GM12878 (cell line): ENCODE measurements around the gene CFAP74. TPM values are rescaled to one million over a fixed set of nuclear protein-coding genes. Genes with fewer than 3 reads are reported as not detected.

Experiments used
- ATAC-seq: fragments of 200-7000 bp; cut with Tn5 transposase; 3 replicates; pipeline ENCODE4 v1.9.1; 2020; ENCODE audit warnings: mild to moderate bottlenecking, moderate library complexity
- BruUV-seq: library from RNA; stranded (reverse); fragments of 400-500 nt; replicated peaks from 2 replicates; lab custom pipeline; 2021; lab: Mats Ljungman, UMichigan
- CTCF ChIA-PET: fragments of 300-600 bp; sonication (Branson Sonifier 250); formaldehyde crosslinking; extraction: SDS; loops from one replicate; lab custom pipeline; 2021; ENCODE audit warnings: inconsistent platforms; lab: Yijun Ruan, JAX
- POLR2A ChIA-PET: fragments of 350-600 bp; formaldehyde crosslinking; extraction: SDS; loops from one replicate; lab custom pipeline; 2021; ENCODE audit warnings: inconsistent platforms; lab: Charles Lee
- RAD21 ChIA-PET: fragments of 300-600 bp; sonication (Branson Sonifier 250); formaldehyde crosslinking; loops from one replicate; lab custom pipeline; 2023; ENCODE audit warnings: antibody characterized with exemption; ENCODE audit not compliant: unreplicated experiment; lab: Charles Lee
- SMC1A ChIA-PET: fragments of 300-600 bp; sonication (Branson Sonifier 250); formaldehyde crosslinking; loops from one replicate; lab custom pipeline; 2023; ENCODE audit not compliant: unreplicated experiment, uncharacterized antibody; lab: Charles Lee
- DNase-seq: peaks from one replicate; pipeline ENCODE4 v3.0.0-alpha.2; 2011; ENCODE audit warnings: low read depth, low spot score
- FAIRE-seq: peaks from 3 replicates; lab custom pipeline; 2011; peaks lifted over from hg19 to GRCh38; lab: Jason Lieb, UNC
- H2AFZ ChIP-seq: 2 replicates; pipeline ENCODE4 v1.6.0; 2011; ENCODE audit warnings: low read depth, low read length, control low read depth; ENCODE audit not compliant: control insufficient read depth
- H3K27ac ChIP-seq: 2 replicates; pipeline ENCODE4 v1.5.1; 2011; ENCODE audit warnings: control low read depth; ENCODE audit not compliant: control insufficient read depth, insufficient read depth
- H3K27me3 ChIP-seq, 2 experiments: replicated peaks in 1 of 2; 2 replicates each; pipeline versions ENCODE4 v1.6.0 to v1.6.1; 2011; ENCODE audit warnings: low read length in 1 of 2; ENCODE audit not compliant: control insufficient read depth in 2 of 2, insufficient read depth in 2 of 2
- H3K36me3 ChIP-seq, 2 experiments: 2 replicates each; pipeline ENCODE4 v1.5.1; 2011; ENCODE audit warnings: low read length in 1 of 2; ENCODE audit not compliant: control insufficient read depth in 2 of 2, insufficient read depth in 2 of 2
- H3K4me1 ChIP-seq: 2 replicates; pipeline ENCODE4 v1.6.1; 2011; ENCODE audit warnings: mild to moderate bottlenecking, low read length, moderate library complexity, mixed read lengths; ENCODE audit not compliant: control insufficient read depth, insufficient read depth
- H3K4me2 ChIP-seq: 2 replicates; pipeline ENCODE4 v1.6.0; 2011; ENCODE audit warnings: control low read depth; ENCODE audit not compliant: control insufficient read depth, insufficient read depth
- H3K4me3 ChIP-seq: fragments of 200-600 bp; sonication (generic); 2 replicates; pipeline ENCODE4 v1.5.1; 2016
- H3K79me2 ChIP-seq: 2 replicates; pipeline ENCODE4 v1.6.0; 2011; ENCODE audit warnings: low read length; ENCODE audit not compliant: control insufficient read depth, insufficient read depth
- H3K9ac ChIP-seq: 2 replicates; pipeline ENCODE4 v1.8.0; 2011; ENCODE audit warnings: low read length, control low read depth, mixed read lengths; ENCODE audit not compliant: control insufficient read depth, insufficient read depth
- H3K9me3 ChIP-seq: replicated peaks from 3 replicates; pipeline ENCODE4 v1.5.1; 2011; ENCODE audit warnings: mild to moderate bottlenecking, low read length; ENCODE audit not compliant: control insufficient read depth, insufficient read depth
- H4K20me1 ChIP-seq: 2 replicates; pipeline ENCODE4 v1.6.0; 2011; ENCODE audit not compliant: control insufficient read depth, insufficient read depth
- CHD4 ChIP-seq: fragments of 200-600 bp; sonication (generic); IDR thresholded peaks from 2 replicates; pipeline ENCODE4 v1.6.1; 2016; ENCODE audit warnings: mild to moderate bottlenecking
- CREB1 ChIP-seq: IDR thresholded peaks from 2 replicates; pipeline ENCODE4 v1.6.1; 2012; ENCODE audit warnings: low read depth, mild to moderate bottlenecking, inconsistent platforms
- EP300 ChIP-seq, 2 experiments: fragments of 150-350 bp in 1 of 2; IDR thresholded peaks; 2 replicates each; pipeline ENCODE4 v1.6.1; 2011 to 2012; ENCODE audit warnings: low read depth in 2 of 2, low read length in 2 of 2, borderline replicate concordance in 1 of 2, improper control_type of control experiment in 1 of 2, inconsistent platforms in 1 of 2; ENCODE audit not compliant: control insufficient read depth in 1 of 2
- FOS ChIP-seq: IDR thresholded peaks from 3 replicates; pipeline ENCODE4 v1.6.1; 2011; ENCODE audit warnings: borderline replicate concordance; ENCODE audit not compliant: insufficient read length; ENCODE audit errors: extremely low read depth
- GATAD2B ChIP-seq: fragments of 450-650 bp; conservative IDR thresholded peaks from 2 replicates; pipeline ENCODE4 v1.6.1; 2017; ENCODE audit warnings: low read depth, mild to moderate bottlenecking, moderate library complexity
- IKZF2 ChIP-seq, 2 experiments: fragments of 450-650 bp; IDR thresholded peaks; 2 replicates each; pipeline ENCODE4 v1.6.1; 2017; ENCODE audit warnings: mild to moderate bottlenecking in 2 of 2, moderate library complexity in 2 of 2
- JUND ChIP-seq: IDR thresholded peaks from 2 replicates; pipeline ENCODE4 v1.6.1; 2012; ENCODE audit warnings: low read depth, mild to moderate bottlenecking, low read length, improper control_type of control experiment, moderate library complexity
- NFYB ChIP-seq: IDR thresholded peaks from 2 replicates; pipeline ENCODE4 v1.6.1; 2011; ENCODE audit warnings: low read depth, mild to moderate bottlenecking, low read length, improper control_type of control experiment, moderate library complexity; ENCODE audit not compliant: insufficient read depth
- PAX8 ChIP-seq: fragments of 450-650 bp; IDR thresholded peaks from 2 replicates; pipeline ENCODE4 v1.6.1; 2017; ENCODE audit warnings: mild to moderate bottlenecking, moderate library complexity
- PML ChIP-seq: IDR thresholded peaks from 2 replicates; pipeline ENCODE4 v1.6.1; 2012; ENCODE audit warnings: low read length, inconsistent platforms
- RAD21 ChIP-seq: IDR thresholded peaks from 2 replicates; pipeline ENCODE4 v1.6.1; 2011; ENCODE audit warnings: mild to moderate bottlenecking, low read depth, low read length, moderate library complexity; ENCODE audit not compliant: insufficient read depth
- RELA ChIP-seq: fragments of 450-650 bp; IDR thresholded peaks from 2 replicates; pipeline ENCODE4 v1.8.0; 2014; ENCODE audit warnings: borderline replicate concordance; ENCODE audit not compliant: partially characterized antibody
- ZNF622 ChIP-seq: fragments of 450-650 bp; IDR thresholded peaks from 2 replicates; pipeline ENCODE4 v1.6.1; 2017; ENCODE audit warnings: mild to moderate bottlenecking, inconsistent platforms
- ZZZ3 ChIP-seq: IDR thresholded peaks from 2 replicates; pipeline ENCODE4 v1.6.1; 2011; ENCODE audit warnings: low read depth; ENCODE audit not compliant: control insufficient read depth, insufficient read length
- WGBS: methylation state at CpG from one replicate; pipeline ENCODE4 v1.1.6; 2016; ENCODE audit warnings: low lambda C conversion rate; ENCODE audit not compliant: insufficient replicate concordance, insufficient coverage; ENCODE audit errors: missing lambda C conversion rate; 5-methylcytosine and 5-hydroxymethylcytosine counted together
- in situ Hi-C: fragments of 300-500 bp; cut with MboI; formaldehyde crosslinking; loops from 9 replicates; pipeline ENCODE4 v1.14.3; 2018; ENCODE audit warnings: mixed read lengths
- intact Hi-C: fragments of 100-400 bp; cut with micrococcal nuclease; formaldehyde crosslinking; loops from one replicate; pipeline ENCODE4 v1.14.2; 2022; ENCODE audit not compliant: unreplicated experiment
- polyA plus RNA-seq, 11 experiments: library from polyadenylated mRNA; depleted of rRNA in 4 of 11; unstranded in 6 of 11; stranded (reverse) in 5 of 11; fragments of >200 nt; fragmentation: Nextera tagmentation in 4 of 11; fragmentation: Illumina TruSeq in 1 of 11; extraction: Ambion mirVana in 4 of 11; extraction: Trizol in 1 of 11; gene quantifications; 1 replicate in 1 of 11; 2 replicates in 10 of 11; pipeline versions ENCODE4 v1.2.1 to v1.2.3, GENCODE V29; 2011 to 2016; ENCODE audit warnings: inconsistent platforms in 2 of 11, missing spikeins in 2 of 11, low read depth in 1 of 11
- total RNA-seq, 4 experiments: library from RNA; depleted of rRNA in 3 of 4; stranded (reverse); fragments of >200 nt in 3 of 4; fragmentation: Illumina TruSeq in 1 of 4; extraction: Trizol in 1 of 4; gene quantifications; 2 replicates each; pipeline versions ENCODE4 v1.2.1 to v1.2.3, GENCODE V29; 2013 to 2021
- TF ChIP-seq, protein P1 (sequence below): IDR thresholded peaks from 2 replicates; pipeline ENCODE4 v1.6.1; 2012; ENCODE audit warnings: low read length, inconsistent platforms
- TF ChIP-seq, protein P2 (sequence below): fragments of 150-350 bp; IDR thresholded peaks from 2 replicates; pipeline ENCODE4 v1.6.1; 2016; ENCODE audit warnings: low read depth, low read length
- TF ChIP-seq, protein P3 (sequence below): IDR thresholded peaks from 2 replicates; pipeline ENCODE4 v1.6.1; 2012; ENCODE audit warnings: low read depth, low read length, improper control_type of control experiment

CFAP74 gene
- total and polyA plus RNA-seq, 10 of the 15 experiments (the other 5 are each of a cell fraction or from before 2014, with no cell fraction given) = 0.01 TPM; not detected in 9

DNA sequence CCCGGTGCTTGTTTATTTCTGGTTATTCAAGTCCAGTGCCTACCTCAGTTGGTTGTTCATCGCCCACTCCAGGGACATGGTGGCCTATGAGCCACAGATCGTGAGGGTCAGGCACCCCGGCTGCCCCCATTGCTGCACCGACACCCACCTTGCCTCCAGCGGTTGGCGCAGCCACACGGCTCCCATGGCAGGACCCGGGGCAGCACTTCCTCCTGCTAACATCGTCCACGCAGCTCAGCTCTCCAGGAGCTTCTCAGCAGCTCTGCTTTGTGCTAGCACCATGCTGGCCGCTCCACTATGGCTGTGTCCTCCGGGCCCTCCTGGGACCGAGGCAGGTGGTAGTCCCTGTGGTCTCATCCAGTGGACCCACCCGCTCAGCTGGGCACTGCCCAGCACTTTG is 32.7 kb upstream of the CFAP74 start (continued):
- TF ChIP-seq GATAD2B (no peak), NFYB (no peak), PML (no peak)
- TF ChIP-seq, protein P1, sequence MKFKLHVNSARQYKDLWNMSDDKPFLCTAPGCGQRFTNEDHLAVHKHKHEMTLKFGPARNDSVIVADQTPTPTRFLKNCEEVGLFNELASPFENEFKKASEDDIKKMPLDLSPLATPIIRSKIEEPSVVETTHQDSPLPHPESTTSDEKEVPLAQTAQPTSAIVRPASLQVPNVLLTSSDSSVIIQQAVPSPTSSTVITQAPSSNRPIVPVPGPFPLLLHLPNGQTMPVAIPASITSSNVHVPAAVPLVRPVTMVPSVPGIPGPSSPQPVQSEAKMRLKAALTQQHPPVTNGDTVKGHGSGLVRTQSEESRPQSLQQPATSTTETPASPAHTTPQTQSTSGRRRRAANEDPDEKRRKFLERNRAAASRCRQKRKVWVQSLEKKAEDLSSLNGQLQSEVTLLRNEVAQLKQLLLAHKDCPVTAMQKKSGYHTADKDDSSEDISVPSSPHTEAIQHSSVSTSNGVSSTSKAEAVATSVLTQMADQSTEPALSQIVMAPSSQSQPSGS = no peak

DNA sequence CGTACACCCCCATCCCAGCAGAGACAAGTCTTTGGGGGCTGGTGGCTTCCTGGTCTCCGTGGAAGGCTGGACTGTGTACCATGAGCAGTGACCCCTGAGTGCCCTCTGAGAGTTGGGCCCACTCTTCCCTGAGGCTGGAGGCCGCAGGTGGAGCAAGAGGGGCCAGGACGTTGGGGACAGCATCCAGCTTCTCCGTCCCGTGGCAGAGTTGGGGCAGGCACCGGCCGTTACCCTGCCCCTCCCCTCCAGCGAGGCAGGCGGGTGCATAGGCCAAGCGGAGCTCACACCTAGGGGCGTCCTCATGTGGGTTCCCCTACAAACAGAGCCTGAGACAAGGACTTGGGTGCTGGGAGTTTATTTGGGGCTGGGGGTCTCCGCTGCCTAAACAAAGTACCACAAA is 29.6 kb upstream of the CFAP74 start:
- H3K79me2 ChIP-seq = no peaks in the 10 kb centered on the region
- no peak for DNase-seq
- H2AFZ ChIP-seq = no peak overlapping the region
- no TSS peak for BruUV-seq
- H3K4me2 ChIP-seq = no peak overlapping the region
- in situ Hi-C loops = no loop called here
- no peaks in the 10 kb centered on the region for H3K27me3 ChIP-seq
- H3K27ac ChIP-seq = no peak overlapping the region
- H3K4me3 ChIP-seq = no peak overlapping the region
- no peak for ATAC-seq
- POLR2A ChIA-PET = no interaction called here
- SMC1A ChIA-PET = no interaction called here
- no peaks in the 10 kb centered on the region for H4K20me1 ChIP-seq
- FAIRE-seq = no peak
- H3K36me3 ChIP-seq = no peaks in the 10 kb centered on the region
- 25% methylated on average over 13 of the region's 13 CpGs for WGBS
- intact Hi-C loops = no loop called here
- CTCF ChIA-PET = no interaction called here
- RAD21 ChIA-PET = no interaction called here
- no peaks in the 10 kb centered on the region; the same call in 2 of the 3 replicates for H3K9me3 ChIP-seq
- H3K9ac ChIP-seq = no peak overlapping the region
- no peaks in the 10 kb centered on the region for H3K4me1 ChIP-seq
- TF ChIP-seq EP300 (IDR thresholded peaks at IDR 0.05; ENCODE audit: borderline replicate concordance in 1 of 2, control insufficient read depth in 1 of 2, low read depth in 2 of 2, low read length in 2 of 2) = no peak
- TF ChIP-seq, protein P2, sequence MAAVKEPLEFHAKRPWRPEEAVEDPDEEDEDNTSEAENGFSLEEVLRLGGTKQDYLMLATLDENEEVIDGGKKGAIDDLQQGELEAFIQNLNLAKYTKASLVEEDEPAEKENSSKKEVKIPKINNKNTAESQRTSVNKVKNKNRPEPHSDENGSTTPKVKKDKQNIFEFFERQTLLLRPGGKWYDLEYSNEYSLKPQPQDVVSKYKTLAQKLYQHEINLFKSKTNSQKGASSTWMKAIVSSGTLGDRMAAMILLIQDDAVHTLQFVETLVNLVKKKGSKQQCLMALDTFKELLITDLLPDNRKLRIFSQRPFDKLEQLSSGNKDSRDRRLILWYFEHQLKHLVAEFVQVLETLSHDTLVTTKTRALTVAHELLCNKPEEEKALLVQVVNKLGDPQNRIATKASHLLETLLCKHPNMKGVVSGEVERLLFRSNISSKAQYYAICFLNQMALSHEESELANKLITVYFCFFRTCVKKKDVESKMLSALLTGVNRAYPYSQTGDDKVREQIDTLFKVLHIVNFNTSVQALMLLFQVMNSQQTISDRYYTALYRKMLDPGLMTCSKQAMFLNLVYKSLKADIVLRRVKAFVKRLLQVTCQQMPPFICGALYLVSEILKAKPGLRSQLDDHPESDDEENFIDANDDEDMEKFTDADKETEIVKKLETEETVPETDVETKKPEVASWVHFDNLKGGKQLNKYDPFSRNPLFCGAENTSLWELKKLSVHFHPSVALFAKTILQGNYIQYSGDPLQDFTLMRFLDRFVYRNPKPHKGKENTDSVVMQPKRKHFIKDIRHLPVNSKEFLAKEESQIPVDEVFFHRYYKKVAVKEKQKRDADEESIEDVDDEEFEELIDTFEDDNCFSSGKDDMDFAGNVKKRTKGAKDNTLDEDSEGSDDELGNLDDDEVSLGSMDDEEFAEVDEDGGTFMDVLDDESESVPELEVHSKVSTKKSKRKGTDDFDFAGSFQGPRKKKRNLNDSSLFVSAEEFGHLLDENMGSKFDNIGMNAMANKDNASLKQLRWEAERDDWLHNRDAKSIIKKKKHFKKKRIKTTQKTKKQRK = no peak
- TF ChIP-seq ZZZ3 = no peak
- TF ChIP-seq RAD21 = no peak
- TF ChIP-seq IKZF2 (IDR thresholded peaks at IDR 0.05) = no peak
- no peak for TF ChIP-seq RELA
- TF ChIP-seq, protein P3, sequence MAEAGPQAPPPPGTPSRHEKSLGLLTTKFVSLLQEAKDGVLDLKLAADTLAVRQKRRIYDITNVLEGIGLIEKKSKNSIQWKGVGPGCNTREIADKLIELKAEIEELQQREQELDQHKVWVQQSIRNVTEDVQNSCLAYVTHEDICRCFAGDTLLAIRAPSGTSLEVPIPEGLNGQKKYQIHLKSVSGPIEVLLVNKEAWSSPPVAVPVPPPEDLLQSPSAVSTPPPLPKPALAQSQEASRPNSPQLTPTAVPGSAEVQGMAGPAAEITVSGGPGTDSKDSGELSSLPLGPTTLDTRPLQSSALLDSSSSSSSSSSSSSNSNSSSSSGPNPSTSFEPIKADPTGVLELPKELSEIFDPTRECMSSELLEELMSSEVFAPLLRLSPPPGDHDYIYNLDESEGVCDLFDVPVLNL = no peak
- no peak for TF ChIP-seq JUND
- no peak for TF ChIP-seq PAX8
- no peak for TF ChIP-seq ZNF622
- TF ChIP-seq CREB1 = no peak
- TF ChIP-seq CHD4 = no peak
- TF ChIP-seq FOS = no peak
